GM20000 (cell line): ENCODE measurements around the gene CEACAM5.

ENCODE experiments used
- DNase-seq: peaks from one replicate; pipeline ENCODE4 v3.0.0; 2012; ENCODE audit warnings: low spot score
- CTCF ChIP-seq: IDR thresholded peaks from 2 replicates; pipeline ENCODE4 v1.5.1; 2012; ENCODE audit warnings: mild to moderate bottlenecking, control low read depth; ENCODE audit errors: extremely low read depth, missing control alignments

The CEACAM5 gene

DNA sequence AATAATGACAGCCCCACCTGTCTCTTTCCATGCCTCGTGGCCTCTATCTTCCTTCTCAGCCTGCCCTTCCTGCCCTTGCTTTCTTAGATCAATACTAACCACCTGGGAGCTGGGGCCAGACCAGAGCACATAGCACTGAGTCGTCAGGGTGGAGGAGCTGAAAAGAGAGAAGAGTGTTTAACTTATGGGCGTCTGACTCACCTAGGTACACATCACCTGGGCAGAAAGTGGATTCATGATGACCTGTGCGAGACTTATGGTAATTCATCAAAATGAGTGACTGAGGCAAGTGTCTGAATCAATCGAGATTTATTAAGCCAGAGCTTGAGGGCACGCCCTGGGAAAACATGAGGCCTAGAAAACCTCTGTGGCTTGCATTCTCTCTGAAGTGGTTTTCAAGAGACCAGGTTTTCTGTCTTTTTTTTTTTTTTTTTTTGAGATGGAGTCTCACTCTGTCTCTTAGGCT is 66.1 kb downstream of the CEACAM5 start:
- DNase-seq, result no peak
- TF ChIP-seq CTCF, result no peak

GRCh38 chr19:41776700-41777099 is 68.3 kb downstream of the CEACAM5 start:
- no peak for DNase-seq
- TF ChIP-seq CTCF, result no peak
